Fibroblast of skin of left biceps (primary cell): Measurements from ENCODE around the gene RRP7A.
"Not testable (repeated sequence)": the region's sequence is repeated elsewhere in the genome, so short reads cannot be mapped to it uniquely, and the experiment has no call there.

Source experiments
- DNase-seq, 2 experiments: peaks; one replicate each; pipeline ENCODE4 v3.0.0-alpha.2; 2013; ENCODE audit warnings: low read depth in 2 of 2

RRP7A gene

GRCh38 chr22:42495533-42496141 lies 24.0 kb downstream of the RRP7A start:
- not testable (repeated sequence) for DNase-seq

GRCh38 chr22:42493393-42493792 lies 26.2 kb downstream of the RRP7A start:
- DNase-seq = no peak

GRCh38 chr22:42492323-42492690 lies 27.3 kb downstream of the RRP7A start:
- no peak for DNase-seq

GRCh38 chr22:42490243-42490832 lies 29.3 kb downstream of the RRP7A start:
- DNase-seq = no peak

- no peak for DNase-seq
Measured at GRCh38 chr22:42489000-42489399, 30.6 kb downstream of the RRP7A start.

- no peak for DNase-seq
Measured at GRCh38 chr22:42484506-42484905, 35.1 kb downstream of the RRP7A start.

DNA sequence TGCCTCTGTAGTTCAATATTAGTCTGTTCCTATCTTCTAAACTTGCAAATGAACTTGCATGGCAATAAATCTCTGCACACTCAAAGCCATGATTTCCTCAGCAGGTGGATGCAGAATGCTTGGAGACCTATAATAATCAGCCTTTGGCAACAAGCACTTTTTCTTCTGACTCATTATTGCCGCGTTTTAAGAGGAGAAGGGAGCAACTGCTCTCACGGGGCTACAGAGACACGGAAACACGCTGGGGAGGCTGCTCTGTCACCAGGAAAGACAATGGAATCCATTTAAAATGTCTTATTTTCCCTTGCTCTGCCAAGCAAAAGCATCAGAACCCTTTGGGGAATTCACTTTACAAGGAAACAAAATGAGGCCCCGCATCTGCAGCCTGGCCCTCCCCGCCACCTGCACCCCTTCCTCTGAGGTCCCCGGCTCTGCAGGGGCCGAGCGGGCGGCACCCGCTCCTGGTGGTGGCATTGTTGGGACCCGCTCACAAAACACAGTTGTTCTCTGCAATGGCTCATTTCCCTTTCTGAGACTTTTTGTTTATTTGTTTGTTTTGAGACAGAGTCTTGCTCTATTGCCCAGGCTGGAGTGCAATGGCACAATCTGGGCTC lies 35.9 kb downstream of the RRP7A start:
- not testable (repeated sequence) for DNase-seq

DNA sequence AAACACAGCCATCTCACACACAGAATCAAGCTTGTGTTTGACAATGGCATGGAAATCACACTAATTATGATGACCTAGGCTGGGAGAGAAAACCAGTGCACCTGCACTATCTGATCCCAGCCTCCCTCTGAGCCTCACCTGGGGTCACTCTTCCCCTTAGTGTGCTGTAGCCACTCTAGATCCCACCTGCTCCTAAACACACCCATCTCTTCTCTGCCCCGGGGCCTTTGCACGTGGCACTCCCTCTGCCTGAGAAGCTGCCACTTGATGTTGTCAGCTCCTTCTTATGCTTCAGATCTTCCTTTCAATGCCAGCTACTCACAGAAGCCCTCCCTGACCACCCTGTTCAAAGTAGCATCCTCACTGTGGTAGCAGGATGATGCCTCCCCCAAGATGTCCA lies 44.5 kb downstream of the RRP7A start:
- DNase-seq = no peak

DNA sequence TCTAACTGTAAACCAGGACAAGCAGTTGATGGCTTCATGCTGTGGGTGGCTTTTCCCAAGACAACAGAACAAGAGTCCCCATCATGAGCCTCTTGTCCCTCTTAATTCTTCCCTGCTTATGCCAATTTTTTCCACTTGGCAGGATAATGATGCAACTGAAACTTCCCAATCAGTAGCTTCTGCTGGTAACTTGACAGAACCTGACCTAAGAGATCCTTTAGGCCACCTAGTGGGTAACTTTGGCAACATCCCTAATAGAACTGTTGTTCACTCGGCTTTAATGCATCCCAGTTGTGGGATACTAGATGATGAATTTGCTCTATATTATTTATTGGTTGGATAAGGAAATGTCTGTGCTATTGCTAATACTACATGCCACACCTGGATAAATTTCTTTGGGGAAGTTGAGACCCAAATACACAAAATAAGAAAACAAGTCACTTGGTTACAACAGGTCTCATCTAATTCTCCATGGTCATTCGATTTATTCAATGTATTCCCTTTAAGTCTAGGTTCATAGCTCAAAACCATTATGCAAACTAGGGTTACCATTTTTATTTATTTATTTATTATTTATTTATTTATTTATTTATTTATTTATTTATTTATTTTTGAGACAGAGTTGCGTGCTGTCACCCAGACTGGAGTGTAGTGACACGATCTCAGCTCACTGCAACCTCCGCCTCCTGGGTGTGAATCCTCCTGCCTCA lies 46.0 kb downstream of the RRP7A start:
- DNase-seq = peak; percentile 26

GRCh38 chr22:42472671-42473070 lies 46.9 kb downstream of the RRP7A start:
- DNase-seq = no peak

GRCh38 chr22:42471441-42471840 lies 48.2 kb downstream of the RRP7A start:
- no peak for DNase-seq

DNA sequence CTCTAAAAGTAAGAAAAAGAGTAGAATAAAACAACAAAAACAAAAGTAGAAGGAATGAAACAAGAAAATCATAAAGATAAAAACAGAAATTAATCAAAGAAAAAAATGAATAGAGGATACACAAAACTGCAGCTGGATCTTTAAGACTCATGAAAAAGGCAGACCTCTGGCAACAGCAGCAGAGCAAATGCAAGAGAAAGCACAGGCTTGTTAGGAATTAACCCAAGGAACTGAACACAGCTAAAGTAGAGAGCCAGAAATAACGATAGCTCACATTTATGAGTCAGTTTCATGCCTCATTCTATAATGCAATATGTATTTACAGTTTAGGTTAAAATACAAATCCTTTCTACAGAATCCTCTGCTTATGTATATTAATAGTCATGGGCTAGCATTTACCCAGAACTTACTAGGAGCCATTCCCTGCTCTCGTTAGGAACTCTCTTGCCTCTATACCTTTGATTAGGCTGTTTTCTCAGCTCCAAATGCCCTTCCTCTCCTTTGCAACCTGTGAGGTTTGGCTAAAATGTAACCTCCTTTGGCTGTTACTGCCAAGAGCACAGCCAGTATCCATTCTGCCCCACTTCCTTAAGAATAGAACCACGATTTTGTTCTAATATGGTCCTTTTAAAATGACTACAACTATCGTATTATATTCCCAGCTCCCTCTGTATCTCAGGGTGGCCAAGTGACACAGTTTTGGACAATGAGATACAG lies 49.1 kb downstream of the RRP7A start:
- DNase-seq = no peak

- DNase-seq = no peak
Measured at GRCh38 chr22:42468841-42469240, 50.8 kb downstream of the RRP7A start.

- DNase-seq = no peak
Measured at GRCh38 chr22:42462016-42462415, 57.6 kb downstream of the RRP7A start.

- no peak for DNase-seq
Measured at GRCh38 chr22:42461511-42461910, 58.1 kb downstream of the RRP7A start.
